ENCODE data around the gene JAZF1. TPM values are rescaled to one million over a fixed set of nuclear protein-coding genes. Genes with fewer than 3 reads are reported as not detected.

JAZF1 gene
- total and polyA plus RNA-seq, 4 experiments from 2014 or later: 3.7 to 8.3 (median 4.7) TPM

GRCh38 chr7:28203508-28204240 is 23.1 kb upstream of the JAZF1 start:
- POLR2A ChIA-PET (ENCODE audit: partially characterized antibody): no interaction called here
- H3K4me3 ChIP-seq (ENCODE audit: low read length in 2 of 2): no peak overlapping the region
- no peaks in the 10 kb centered on the region for H3K27me3 ChIP-seq (ENCODE audit: insufficient read depth, low read length)
- no peaks in the 10 kb centered on the region for H3K36me3 ChIP-seq (ENCODE audit: insufficient read depth, low read length)
- H3K36me3 Mint-ChIP-seq: peaks cover 0 to 3% of the 10 kb centered on the region in 2 donors
- no peak overlapping the region for H3K4me3 Mint-ChIP-seq
- peaks cover 0 to 37% (median 22%) of the 10 kb centered on the region in 8 donors for H3K9me3 Mint-ChIP-seq
- no peaks in the 10 kb centered on the region for H3K4me1 ChIP-seq (ENCODE audit: insufficient read depth, low read length)
- no peaks in the 10 kb centered on the region for H3K9me3 ChIP-seq (ENCODE audit: control insufficient read depth in 1 of 2, low read length in 2 of 2)
- intact Hi-C loops (cut with micrococcal nuclease): no loop called here
- CTCF ChIA-PET (ENCODE audit: partially characterized antibody): no interaction called here
- peaks cover 0 to 10% (median 4%) of the 10 kb centered on the region in 4 donors for H3K4me1 Mint-ChIP-seq
- H3K27me3 Mint-ChIP-seq: peaks cover 9 to 14% of the 10 kb centered on the region in 2 donors
- no peak overlapping the region for H3K27ac Mint-ChIP-seq
- no peak overlapping the region for H3K27ac ChIP-seq (ENCODE audit: low read depth, low read length)
- DNase-seq: no peak

GRCh38 chr7:28202222-28202621 is 21.6 kb upstream of the JAZF1 start:
- Mint-ChIP-seq H3K27ac (no peak overlapping the region), H3K9me3 (peaks cover 0 to 24% (median 13%) of the 10 kb centered on the region in 8 donors), H3K4me3 (no peak overlapping the region), H3K4me1 (peaks cover 0 to 2% (median under 1%) of the 10 kb centered on the region in 4 donors), H3K27me3 (peaks cover 9 to 15% of the 10 kb centered on the region in 2 donors), H3K36me3 (no peaks in the 10 kb centered on the region)
- Histone ChIP-seq H3K36me3 (ENCODE audit: insufficient read depth, low read length) (no peaks in the 10 kb centered on the region), H3K4me1 (ENCODE audit: insufficient read depth, low read length) (no peaks in the 10 kb centered on the region), H3K9me3 (ENCODE audit: control insufficient read depth in 1 of 2, low read length in 2 of 2) (no peaks in the 10 kb centered on the region), H3K27ac (ENCODE audit: low read depth, low read length) (no peak overlapping the region), H3K27me3 (ENCODE audit: insufficient read depth, low read length) (no peaks in the 10 kb centered on the region), H3K4me3 (ENCODE audit: low read length in 2 of 2) (no peak overlapping the region)
- intact Hi-C loops (cut with micrococcal nuclease): no loop called here
- ChIA-PET POLR2A (ENCODE audit: partially characterized antibody) (no interaction called here), CTCF (ENCODE audit: partially characterized antibody) (no interaction called here)
- no peak for DNase-seq

GRCh38 chr7:28201131-28201530 is 20.5 kb upstream of the JAZF1 start:
- ChIA-PET CTCF (ENCODE audit: partially characterized antibody) (no interaction called here), POLR2A (ENCODE audit: partially characterized antibody) (no interaction called here)
- Histone ChIP-seq H3K9me3 (ENCODE audit: control insufficient read depth in 1 of 2, low read length in 2 of 2) (no peaks in the 10 kb centered on the region), H3K36me3 (ENCODE audit: insufficient read depth, low read length) (no peaks in the 10 kb centered on the region), H3K27ac (ENCODE audit: low read depth, low read length) (no peak overlapping the region), H3K4me1 (ENCODE audit: insufficient read depth, low read length) (no peaks in the 10 kb centered on the region), H3K4me3 (ENCODE audit: low read length in 2 of 2) (no peak overlapping the region), H3K27me3 (ENCODE audit: insufficient read depth, low read length) (no peaks in the 10 kb centered on the region)
- no peaks in the 10 kb centered on the region for H3K4me1 Mint-ChIP-seq
- H3K27ac Mint-ChIP-seq: no peak overlapping the region
- H3K27me3 Mint-ChIP-seq: peaks cover 9 to 16% of the 10 kb centered on the region in 2 donors
- intact Hi-C loops (cut with micrococcal nuclease): no loop called here
- H3K9me3 Mint-ChIP-seq: peaks cover 0 to 13% (median 4%) of the 10 kb centered on the region in 8 donors
- no peak for DNase-seq
- H3K36me3 Mint-ChIP-seq: no peaks in the 10 kb centered on the region
- no peak overlapping the region for H3K4me3 Mint-ChIP-seq

GRCh38 chr7:28200598-28200997 is 20.0 kb upstream of the JAZF1 start:
- H3K4me1 Mint-ChIP-seq: no peaks in the 10 kb centered on the region
- H3K27ac ChIP-seq (ENCODE audit: low read depth, low read length): no peak overlapping the region

GRCh38 chr7:28199021-28199510 is 18.5 kb upstream of the JAZF1 start:
- no peak overlapping the region for H3K4me3 ChIP-seq (ENCODE audit: low read length in 2 of 2)
- no peak for DNase-seq
- no peak overlapping the region for H3K27ac ChIP-seq (ENCODE audit: low read depth, low read length)
- Mint-ChIP-seq H3K27ac (no peak overlapping the region), H3K36me3 (no peaks in the 10 kb centered on the region), H3K9me3 (peaks cover 0 to 2% (median 0%) of the 10 kb centered on the region in 8 donors), H3K4me1 (no peaks in the 10 kb centered on the region), H3K27me3 (peaks cover 11 to 21% of the 10 kb centered on the region in 2 donors), H3K4me3 (no peak overlapping the region)
- ChIA-PET CTCF (ENCODE audit: partially characterized antibody) (no interaction called here), POLR2A (ENCODE audit: partially characterized antibody) (no interaction called here)
- H3K36me3 ChIP-seq (ENCODE audit: insufficient read depth, low read length): no peaks in the 10 kb centered on the region
- H3K27me3 ChIP-seq (ENCODE audit: insufficient read depth, low read length): no peaks in the 10 kb centered on the region
- no peaks in the 10 kb centered on the region for H3K9me3 ChIP-seq (ENCODE audit: control insufficient read depth in 1 of 2, low read length in 2 of 2)
- H3K4me1 ChIP-seq (ENCODE audit: insufficient read depth, low read length): no peaks in the 10 kb centered on the region
- intact Hi-C loops (cut with micrococcal nuclease): no loop called here

More at GRCh38 chr7:28200598-28200997, 20.0 kb upstream of the JAZF1 start:
- intact Hi-C loops (cut with micrococcal nuclease): no loop called here
- Mint-ChIP-seq H3K27ac (no peak overlapping the region), H3K4me3 (no peak overlapping the region), H3K9me3 (peaks cover 0 to 9% (median 2%) of the 10 kb centered on the region in 8 donors), H3K36me3 (no peaks in the 10 kb centered on the region), H3K27me3 (peaks cover 10 to 21% of the 10 kb centered on the region in 2 donors)
- H3K4me1 ChIP-seq (ENCODE audit: insufficient read depth, low read length): no peaks in the 10 kb centered on the region
- ChIA-PET CTCF (ENCODE audit: partially characterized antibody) (no interaction called here), POLR2A (ENCODE audit: partially characterized antibody) (no interaction called here)
- H3K4me3 ChIP-seq (ENCODE audit: low read length in 2 of 2): no peak overlapping the region
- no peaks in the 10 kb centered on the region for H3K9me3 ChIP-seq (ENCODE audit: control insufficient read depth in 1 of 2, low read length in 2 of 2)
- no peaks in the 10 kb centered on the region for H3K36me3 ChIP-seq (ENCODE audit: insufficient read depth, low read length)
- DNase-seq: no peak
- H3K27me3 ChIP-seq (ENCODE audit: insufficient read depth, low read length): no peaks in the 10 kb centered on the region

GRCh38 chr7:28195910-28196620 is 15.5 kb upstream of the JAZF1 start:
- Histone ChIP-seq H3K27ac (ENCODE audit: low read depth, low read length) (no peak overlapping the region), H3K27me3 (ENCODE audit: insufficient read depth, low read length) (no peaks in the 10 kb centered on the region), H3K4me1 (ENCODE audit: insufficient read depth, low read length) (no peaks in the 10 kb centered on the region), H3K4me3 (ENCODE audit: low read length in 2 of 2) (no peak overlapping the region), H3K9me3 (ENCODE audit: control insufficient read depth in 1 of 2, low read length in 2 of 2) (no peaks in the 10 kb centered on the region), H3K36me3 (ENCODE audit: insufficient read depth, low read length) (no peaks in the 10 kb centered on the region)
- intact Hi-C loops (cut with micrococcal nuclease): no loop called here
- Mint-ChIP-seq H3K9me3 (no peaks in the 10 kb centered on the region), H3K4me3 (no peak overlapping the region), H3K27me3 (peaks cover 10 to 23% of the 10 kb centered on the region in 2 donors), H3K27ac (no peak overlapping the region), H3K4me1 (no peaks in the 10 kb centered on the region), H3K36me3 (no peaks in the 10 kb centered on the region)
- ChIA-PET POLR2A (ENCODE audit: partially characterized antibody) (no interaction called here), CTCF (ENCODE audit: partially characterized antibody) (no interaction called here)
- DNase-seq: no peak

GRCh38 chr7:28192786-28193585 is 12.4 kb upstream of the JAZF1 start:
- ChIA-PET CTCF (ENCODE audit: partially characterized antibody) (interaction anchor here (0.9 kb wide), 1 partner anchor 12 kb away, joined by 3 read pairs; the partner anchor contains the start of gene JAZF1), POLR2A (ENCODE audit: partially characterized antibody) (no interaction called here)
- intact Hi-C loops (cut with micrococcal nuclease): no loop called here
- H3K9me3 Mint-ChIP-seq: no peaks in the 10 kb centered on the region
- Histone ChIP-seq H3K27me3 (ENCODE audit: insufficient read depth, low read length) (no peaks in the 10 kb centered on the region), H3K27ac (ENCODE audit: low read depth, low read length) (no peak overlapping the region), H3K9me3 (ENCODE audit: control insufficient read depth in 1 of 2, low read length in 2 of 2) (no peaks in the 10 kb centered on the region), H3K36me3 (ENCODE audit: insufficient read depth, low read length) (no peaks in the 10 kb centered on the region), H3K4me1 (ENCODE audit: insufficient read depth, low read length) (no peaks in the 10 kb centered on the region), H3K4me3 (ENCODE audit: low read length in 2 of 2) (no peak overlapping the region)
- no peak overlapping the region for H3K27ac Mint-ChIP-seq
- H3K4me1 Mint-ChIP-seq: peaks cover 0 to 10% (median 3%) of the 10 kb centered on the region in 4 donors
- no peaks in the 10 kb centered on the region for H3K36me3 Mint-ChIP-seq
- peaks cover 6 to 14% of the 10 kb centered on the region in 2 donors for H3K27me3 Mint-ChIP-seq
- no peak overlapping the region for H3K4me3 Mint-ChIP-seq
- no peak for DNase-seq

All from CD4-positive, alpha-beta memory T cell (primary cell).